HEK293 (cell line): ENCODE results near the gene UBL5.

Experiments
- CTCF ChIA-PET: fragments of 350-600 bp; formaldehyde crosslinking; extraction: SDS; loops from one replicate; lab custom pipeline; 2021; ENCODE audit warnings: antibody characterized with exemption; lab: Yijun Ruan, JAX
- POLR2A ChIA-PET: fragments of 300-600 bp; formaldehyde crosslinking; extraction: SDS; loops from one replicate; lab custom pipeline; 2020; ENCODE audit warnings: antibody characterized with exemption, inconsistent platforms; lab: Yijun Ruan, JAX
- H3K27ac ChIP-seq: fragments of 200-500 bp; sonication (Bioruptor generic); 2 replicates; pipeline ENCODE4 v1.5.1; 2014; ENCODE audit warnings: low read depth, low read length, control low read depth, inconsistent platforms; ENCODE audit errors: extremely low read depth
- H3K36me3 ChIP-seq, 2 experiments: fragments of 200-500 bp in 1 of 2; sonication (Bioruptor generic) in 1 of 2; 1 replicate in 1 of 2; 2 replicates in 1 of 2; pipeline ENCODE4 v1.5.1; 2014 to 2017; ENCODE audit warnings: inconsistent platforms in 2 of 2, low read length in 2 of 2; ENCODE audit not compliant: control insufficient read depth in 2 of 2, insufficient read depth in 1 of 2
- H3K4me1 ChIP-seq: fragments of 200-500 bp; sonication (Bioruptor generic); 2 replicates; pipeline ENCODE4 v1.5.1; 2014; ENCODE audit warnings: mild to moderate bottlenecking, low read length, inconsistent platforms; ENCODE audit not compliant: control insufficient read depth, insufficient read depth
- H3K4me3 ChIP-seq: 2 replicates; pipeline ENCODE4 v1.5.1; 2011; ENCODE audit warnings: low read depth, mild to moderate bottlenecking, control low read depth, low read length, moderate library complexity
- H3K9me3 ChIP-seq: fragments of 200-500 bp; sonication (Bioruptor generic); 2 replicates; pipeline ENCODE4 v1.5.1; 2014; ENCODE audit warnings: low read depth, low read length, inconsistent platforms; ENCODE audit not compliant: control insufficient read depth, insufficient read depth
- ZFHX2 ChIP-seq: fragments of 450-650 bp; formaldehyde crosslinking; conservative IDR thresholded peaks from 2 replicates; pipeline ENCODE4 v1.5.1; 2016; ENCODE audit warnings: missing biosample characterization, missing genetic modification characterization
- ZNF211 ChIP-seq: fragments of 450-650 bp; formaldehyde crosslinking; IDR thresholded peaks from 2 replicates; pipeline ENCODE4 v1.5.1; 2016; ENCODE audit warnings: low read depth, missing biosample characterization, missing genetic modification characterization
- ZNF521 ChIP-seq: fragments of 450-650 bp; formaldehyde crosslinking; IDR thresholded peaks from 2 replicates; pipeline ENCODE4 v1.5.1; 2017; ENCODE audit warnings: missing biosample characterization, mild to moderate bottlenecking, missing genetic modification characterization
- ZNF555 ChIP-seq: fragments of 450-650 bp; formaldehyde crosslinking; conservative IDR thresholded peaks from 2 replicates; pipeline ENCODE4 v1.5.1; 2017; ENCODE audit warnings: missing biosample characterization, mild to moderate bottlenecking, missing genetic modification characterization, inconsistent platforms
- TF ChIP-seq, protein P1 (sequence below): fragments of 450-650 bp; formaldehyde crosslinking; IDR thresholded peaks from 2 replicates; pipeline ENCODE4 v1.5.1; 2016; ENCODE audit warnings: missing biosample characterization, missing genetic modification characterization
- TF ChIP-seq, protein P2 (sequence below): fragments of 450-650 bp; formaldehyde crosslinking; conservative IDR thresholded peaks from 2 replicates; pipeline ENCODE4 v1.5.1; 2016; ENCODE audit warnings: low read depth, missing biosample characterization, missing genetic modification characterization
- TF ChIP-seq, protein P3 (sequence below): fragments of 450-650 bp; formaldehyde crosslinking; IDR thresholded peaks from 2 replicates; pipeline ENCODE4 v1.5.1; 2016; ENCODE audit warnings: missing biosample characterization, missing genetic modification characterization

UBL5 gene

DNA sequence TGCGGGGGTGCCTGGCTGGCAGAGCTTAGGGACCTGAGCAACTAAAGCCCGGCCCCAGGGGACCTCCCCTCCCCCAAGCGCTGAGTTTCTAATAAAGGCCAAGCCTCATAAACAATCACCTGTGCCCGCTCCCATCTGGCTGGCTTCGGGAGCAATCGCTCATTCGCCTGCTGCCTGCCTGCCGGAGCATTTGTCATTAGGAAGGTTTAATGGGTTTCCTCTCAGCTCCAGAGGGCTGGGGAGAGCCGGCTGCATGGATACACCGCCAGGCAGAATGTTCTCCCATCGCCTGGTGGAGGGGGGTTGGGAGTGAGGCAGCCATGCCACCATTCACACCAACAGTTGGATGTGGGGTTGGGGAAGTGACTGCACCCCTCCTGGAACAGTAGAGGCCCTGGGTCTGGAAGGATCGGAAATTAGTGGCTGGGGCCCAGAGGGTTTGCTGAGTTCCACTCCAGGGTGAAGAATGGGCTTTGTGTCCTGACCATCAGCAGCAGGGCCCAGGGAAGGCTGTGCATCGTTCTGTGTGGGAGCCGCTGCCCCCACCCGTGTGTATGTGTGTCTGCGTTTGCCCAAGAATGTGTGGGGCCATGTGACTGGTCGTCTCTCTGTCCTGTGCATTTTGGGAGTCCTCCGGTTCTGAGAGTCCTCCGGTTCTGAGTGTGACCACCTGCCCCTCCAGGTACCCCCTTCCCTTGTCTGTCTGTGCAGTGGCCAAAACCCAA, 22.7 kb downstream of the UBL5 start:
- H3K27ac ChIP-seq: no peak overlapping the region
- POLR2A ChIA-PET: no interaction called here
- CTCF ChIA-PET: interaction anchor here (0.5 to 0.6 kb wide), 3 partner anchors 25 to 1036 kb away, joined by 3 to 7 read pairs (median 3); no protein-coding TSS in a partner anchor
- H3K4me1 ChIP-seq: no peaks in the 10 kb centered on the region
- no peaks in the 10 kb centered on the region for H3K9me3 ChIP-seq
- no peak overlapping the region for H3K4me3 ChIP-seq
- H3K36me3 ChIP-seq: peaks cover 0 to 54% of the 10 kb centered on the region in 2 experiments; a peak in 2 of 3 replicates
- TF ChIP-seq, protein P1, sequence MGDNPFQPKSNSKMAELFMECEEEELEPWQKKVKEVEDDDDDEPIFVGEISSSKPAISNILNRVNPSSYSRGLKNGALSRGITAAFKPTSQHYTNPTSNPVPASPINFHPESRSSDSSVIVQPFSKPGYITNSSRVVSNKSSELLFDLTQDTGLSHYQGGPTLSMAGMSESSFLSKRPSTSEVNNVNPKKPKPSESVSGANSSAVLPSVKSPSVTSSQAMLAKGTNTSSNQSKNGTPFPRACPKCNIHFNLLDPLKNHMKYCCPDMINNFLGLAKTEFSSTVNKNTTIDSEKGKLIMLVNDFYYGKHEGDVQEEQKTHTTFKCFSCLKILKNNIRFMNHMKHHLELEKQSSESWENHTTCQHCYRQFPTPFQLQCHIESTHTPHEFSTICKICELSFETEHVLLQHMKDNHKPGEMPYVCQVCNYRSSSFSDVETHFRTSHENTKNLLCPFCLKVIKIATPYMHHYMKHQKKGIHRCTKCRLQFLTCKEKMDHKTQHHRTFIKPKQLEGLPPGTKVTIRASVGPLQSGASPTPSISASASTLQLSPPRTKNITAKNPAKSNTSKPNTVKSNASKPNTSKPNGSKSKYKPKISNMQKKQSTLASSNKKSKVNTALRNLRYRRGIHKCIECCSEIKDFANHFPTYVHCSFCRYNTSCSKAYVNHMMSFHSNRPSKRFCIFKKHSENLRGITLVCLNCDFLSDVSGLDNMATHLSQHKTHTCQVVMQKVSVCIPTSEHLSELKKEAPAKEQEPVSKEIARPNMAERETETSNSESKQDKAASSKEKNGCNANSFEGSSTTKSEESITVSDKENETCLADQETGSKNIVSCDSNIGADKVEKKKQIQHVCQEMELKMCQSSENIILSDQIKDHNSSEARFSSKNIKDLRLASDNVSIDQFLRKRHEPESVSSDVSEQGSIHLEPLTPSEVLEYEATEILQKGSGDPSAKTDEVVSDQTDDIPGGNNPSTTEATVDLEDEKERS: no peak
- TF ChIP-seq ZFHX2: peak; percentile 28; the same call in 1 of the 2 replicates
- TF ChIP-seq, all 188 proteins: peak for 1

DNA sequence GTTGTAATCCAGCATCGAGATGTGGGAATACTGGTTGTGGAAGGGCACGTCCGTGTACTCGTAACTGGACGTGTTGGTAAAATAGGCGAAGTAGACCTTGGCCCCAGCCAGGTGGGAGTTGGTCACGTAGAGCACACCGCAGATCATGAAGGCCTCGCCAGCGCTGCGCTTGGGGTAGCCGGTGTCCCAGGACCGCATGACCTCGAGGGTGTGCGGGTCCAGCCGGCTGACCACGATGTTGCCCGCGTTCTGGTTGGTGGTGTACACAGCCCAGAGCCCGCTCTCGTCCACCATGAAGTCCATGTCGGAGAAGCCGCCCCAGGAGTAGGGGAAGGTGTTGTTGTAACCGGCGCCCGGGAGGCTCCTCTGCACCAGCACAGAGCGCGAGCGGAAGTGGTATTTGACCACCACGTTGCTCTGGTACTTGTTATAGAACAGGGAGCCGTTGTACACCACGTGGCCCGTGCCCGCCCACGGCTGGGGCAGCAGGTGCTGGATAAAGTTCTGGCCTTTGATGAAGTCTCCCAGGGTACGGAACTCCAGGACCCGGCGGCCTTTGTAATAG, 26.6 kb downstream of the UBL5 start:
- Histone ChIP-seq H3K9me3 (no peaks in the 10 kb centered on the region), H3K27ac (no peak overlapping the region), H3K4me3 (no peak overlapping the region), H3K4me1 (no peaks in the 10 kb centered on the region), H3K36me3 (peaks cover 0 to 18% of the 10 kb centered on the region in 2 experiments; a peak in 1 of 3 replicates)
- TF ChIP-seq, protein P2, sequence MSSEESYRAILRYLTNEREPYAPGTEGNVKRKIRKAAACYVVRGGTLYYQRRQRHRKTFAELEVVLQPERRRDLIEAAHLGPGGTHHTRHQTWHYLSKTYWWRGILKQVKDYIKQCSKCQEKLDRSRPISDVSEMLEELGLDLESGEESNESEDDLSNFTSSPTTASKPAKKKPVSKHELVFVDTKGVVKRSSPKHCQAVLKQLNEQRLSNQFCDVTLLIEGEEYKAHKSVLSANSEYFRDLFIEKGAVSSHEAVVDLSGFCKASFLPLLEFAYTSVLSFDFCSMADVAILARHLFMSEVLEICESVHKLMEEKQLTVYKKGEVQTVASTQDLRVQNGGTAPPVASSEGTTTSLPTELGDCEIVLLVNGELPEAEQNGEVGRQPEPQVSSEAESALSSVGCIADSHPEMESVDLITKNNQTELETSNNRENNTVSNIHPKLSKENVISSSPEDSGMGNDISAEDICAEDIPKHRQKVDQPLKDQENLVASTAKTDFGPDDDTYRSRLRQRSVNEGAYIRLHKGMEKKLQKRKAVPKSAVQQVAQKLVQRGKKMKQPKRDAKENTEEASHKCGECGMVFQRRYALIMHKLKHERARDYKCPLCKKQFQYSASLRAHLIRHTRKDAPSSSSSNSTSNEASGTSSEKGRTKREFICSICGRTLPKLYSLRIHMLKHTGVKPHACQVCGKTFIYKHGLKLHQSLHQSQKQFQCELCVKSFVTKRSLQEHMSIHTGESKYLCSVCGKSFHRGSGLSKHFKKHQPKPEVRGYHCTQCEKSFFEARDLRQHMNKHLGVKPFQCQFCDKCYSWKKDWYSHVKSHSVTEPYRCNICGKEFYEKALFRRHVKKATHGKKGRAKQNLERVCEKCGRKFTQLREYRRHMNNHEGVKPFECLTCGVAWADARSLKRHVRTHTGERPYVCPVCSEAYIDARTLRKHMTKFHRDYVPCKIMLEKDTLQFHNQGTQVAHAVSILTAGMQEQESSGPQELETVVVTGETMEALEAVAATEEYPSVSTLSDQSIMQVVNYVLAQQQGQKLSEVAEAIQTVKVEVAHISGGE (tag by site-specific recombination): no peak
- TF ChIP-seq, protein P3, sequence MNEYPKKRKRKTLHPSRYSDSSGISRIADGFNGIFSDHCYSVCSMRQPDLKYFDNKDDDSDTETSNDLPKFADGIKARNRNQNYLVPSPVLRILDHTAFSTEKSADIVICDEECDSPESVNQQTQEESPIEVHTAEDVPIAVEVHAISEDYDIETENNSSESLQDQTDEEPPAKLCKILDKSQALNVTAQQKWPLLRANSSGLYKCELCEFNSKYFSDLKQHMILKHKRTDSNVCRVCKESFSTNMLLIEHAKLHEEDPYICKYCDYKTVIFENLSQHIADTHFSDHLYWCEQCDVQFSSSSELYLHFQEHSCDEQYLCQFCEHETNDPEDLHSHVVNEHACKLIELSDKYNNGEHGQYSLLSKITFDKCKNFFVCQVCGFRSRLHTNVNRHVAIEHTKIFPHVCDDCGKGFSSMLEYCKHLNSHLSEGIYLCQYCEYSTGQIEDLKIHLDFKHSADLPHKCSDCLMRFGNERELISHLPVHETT (tag by site-specific recombination): no peak
- no peak for TF ChIP-seq ZNF521 (tag by site-specific recombination)
- no peak for TF ChIP-seq ZNF211
- POLR2A ChIA-PET: no interaction called here
- CTCF ChIA-PET: no interaction called here

DNA sequence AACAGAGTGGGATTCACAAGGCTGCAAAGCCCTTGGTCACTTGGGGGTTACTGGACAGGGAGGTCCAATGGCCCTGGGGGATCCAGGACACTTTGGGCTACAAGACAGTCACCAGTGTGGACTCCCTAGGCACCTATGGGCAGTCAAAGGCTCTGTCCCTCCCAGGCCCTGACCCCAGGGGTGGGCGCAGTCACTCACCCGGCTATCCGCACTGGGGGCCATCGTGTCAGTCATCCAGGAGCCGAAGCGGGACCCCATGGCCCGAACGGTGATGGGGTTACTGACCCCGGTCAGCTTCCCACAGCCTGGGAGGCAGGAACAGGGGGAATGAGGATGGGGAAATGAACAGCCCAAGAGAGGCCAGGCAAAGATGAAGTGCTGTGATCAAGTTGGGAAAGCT, 28.9 kb downstream of the UBL5 start:
- CTCF ChIA-PET: no interaction called here
- POLR2A ChIA-PET: no interaction called here

More for the DNA sequence above, 28.9 kb downstream of the UBL5 start:
- Histone ChIP-seq H3K36me3 (peaks cover 0 to 6% of the 10 kb centered on the region in 2 experiments; a peak in 1 of 3 replicates), H3K27ac (no peak overlapping the region), H3K9me3 (no peaks in the 10 kb centered on the region), H3K4me1 (no peaks in the 10 kb centered on the region), H3K4me3 (no peak overlapping the region)
- TF ChIP-seq ZNF555: no peak
- TF ChIP-seq, protein P2 (tag by site-specific recombination): no peak
